ENCODE results near the gene IGFBP4. TPM values are rescaled to one million over a fixed set of nuclear protein-coding genes. Genes with fewer than 3 reads are reported as not detected.

The IGFBP4 gene
- total and polyA plus RNA-seq, 2 of the 4 experiments (the other 2 are of a cell fraction), result 308 to 1,187 TPM

DNA sequence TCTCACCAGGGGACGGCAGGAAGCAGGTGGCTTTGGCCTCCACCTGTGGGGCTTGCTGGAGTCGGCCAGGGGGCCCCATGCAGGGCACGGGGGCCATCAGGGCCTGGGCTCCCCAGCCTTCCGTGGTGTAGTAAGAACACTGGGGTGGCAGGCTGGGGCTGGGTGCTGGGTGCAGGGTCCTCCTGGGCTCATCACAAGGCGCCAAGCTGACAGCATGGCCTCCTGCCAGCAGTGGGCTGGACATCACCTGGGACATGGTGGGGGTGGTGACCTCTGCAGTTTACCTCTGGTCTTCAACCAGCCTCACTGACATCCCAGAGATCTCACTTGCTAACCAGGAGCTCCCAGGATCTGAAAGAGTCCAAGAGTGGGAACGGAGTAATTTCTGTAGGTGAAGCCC is 52.9 kb downstream of the IGFBP4 start:
- dilution Hi-C loops (cut with HindIII; ENCODE audit: low sequenced_read_pairs, unreplicated experiment), result no loop called here
- BruUV-seq (replicated peaks), result no TSS peak
- H3K9me3 ChIP-seq (ENCODE audit: control insufficient read depth, insufficient read depth, low read length), result no peaks in the 10 kb centered on the region
- no peak overlapping the region for H3K4me3 ChIP-seq (ENCODE audit: insufficient read depth, low read depth, low read length)
- H4K8ac ChIP-seq (ENCODE audit: low read depth in 2 of 2, low read length in 2 of 2), result no peak overlapping the region
- no peak overlapping the region for H3K27ac ChIP-seq (ENCODE audit: insufficient read depth, low read length)
- no peak overlapping the region for H3K18ac ChIP-seq (ENCODE audit: low read depth, low read length)
- no peak overlapping the region for H2AK9ac ChIP-seq (replicated peaks; ENCODE audit: low read depth, low read length, poor library complexity)
- ATAC-seq (ENCODE audit: low read depth) (no peak), DNase-seq (no peak)
- ChIA-PET CTCF (interaction anchor here (1.2 kb wide), 1 partner anchor 20 kb away, joined by 4 read pairs; no protein-coding TSS in a partner anchor), POLR2A (ENCODE audit: unreplicated experiment) (no interaction called here)
- no peak overlapping the region for H3K4ac ChIP-seq (ENCODE audit: low read depth, low read length)
- H3K4me2 ChIP-seq (ENCODE audit: low read depth, low read length), result no peak overlapping the region
- peak overlapping the region; percentile 41; the same call in 1 of the 2 replicates for H4K91ac ChIP-seq (ENCODE audit: insufficient read depth, low read depth, low read length)
- H3K36me3 ChIP-seq (ENCODE audit: control insufficient read depth, insufficient read depth, low read length), result no peaks in the 10 kb centered on the region
- H2BK120ac ChIP-seq (ENCODE audit: low read depth, low read length), result peak overlapping the region; percentile 19; the same call in 1 of the 2 replicates
- H4K20me1 ChIP-seq (ENCODE audit: insufficient read depth, low read length), result no peaks in the 10 kb centered on the region
- no peaks in the 10 kb centered on the region for H3K27me3 ChIP-seq (ENCODE audit: control insufficient read depth, insufficient read depth, low read length)
- peaks cover 16% of the 10 kb centered on the region for H3K9me1 ChIP-seq (ENCODE audit: insufficient read depth, low read length)
- TF ChIP-seq, protein P1, sequence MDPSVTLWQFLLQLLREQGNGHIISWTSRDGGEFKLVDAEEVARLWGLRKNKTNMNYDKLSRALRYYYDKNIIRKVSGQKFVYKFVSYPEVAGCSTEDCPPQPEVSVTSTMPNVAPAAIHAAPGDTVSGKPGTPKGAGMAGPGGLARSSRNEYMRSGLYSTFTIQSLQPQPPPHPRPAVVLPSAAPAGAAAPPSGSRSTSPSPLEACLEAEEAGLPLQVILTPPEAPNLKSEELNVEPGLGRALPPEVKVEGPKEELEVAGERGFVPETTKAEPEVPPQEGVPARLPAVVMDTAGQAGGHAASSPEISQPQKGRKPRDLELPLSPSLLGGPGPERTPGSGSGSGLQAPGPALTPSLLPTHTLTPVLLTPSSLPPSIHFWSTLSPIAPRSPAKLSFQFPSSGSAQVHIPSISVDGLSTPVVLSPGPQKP (IDR thresholded peaks at IDR 0.05; ENCODE audit: borderline replicate concordance, low read depth, low read length), result no peak
- TF ChIP-seq, protein P2, sequence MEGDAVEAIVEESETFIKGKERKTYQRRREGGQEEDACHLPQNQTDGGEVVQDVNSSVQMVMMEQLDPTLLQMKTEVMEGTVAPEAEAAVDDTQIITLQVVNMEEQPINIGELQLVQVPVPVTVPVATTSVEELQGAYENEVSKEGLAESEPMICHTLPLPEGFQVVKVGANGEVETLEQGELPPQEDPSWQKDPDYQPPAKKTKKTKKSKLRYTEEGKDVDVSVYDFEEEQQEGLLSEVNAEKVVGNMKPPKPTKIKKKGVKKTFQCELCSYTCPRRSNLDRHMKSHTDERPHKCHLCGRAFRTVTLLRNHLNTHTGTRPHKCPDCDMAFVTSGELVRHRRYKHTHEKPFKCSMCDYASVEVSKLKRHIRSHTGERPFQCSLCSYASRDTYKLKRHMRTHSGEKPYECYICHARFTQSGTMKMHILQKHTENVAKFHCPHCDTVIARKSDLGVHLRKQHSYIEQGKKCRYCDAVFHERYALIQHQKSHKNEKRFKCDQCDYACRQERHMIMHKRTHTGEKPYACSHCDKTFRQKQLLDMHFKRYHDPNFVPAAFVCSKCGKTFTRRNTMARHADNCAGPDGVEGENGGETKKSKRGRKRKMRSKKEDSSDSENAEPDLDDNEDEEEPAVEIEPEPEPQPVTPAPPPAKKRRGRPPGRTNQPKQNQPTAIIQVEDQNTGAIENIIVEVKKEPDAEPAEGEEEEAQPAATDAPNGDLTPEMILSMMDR (conservative IDR thresholded peaks at IDR 0.05; ENCODE audit: low read depth, low read length), result no peak
- no peak for TF ChIP-seq CEBPB (IDR thresholded peaks at IDR 0.05; ENCODE audit: low read depth, low read length)
- TF ChIP-seq SMC3 (IDR thresholded peaks at IDR 0.05; ENCODE audit: low read depth, low read length), result no peak
- no peak for TF ChIP-seq MAFK (IDR thresholded peaks at IDR 0.05; ENCODE audit: low read depth, low read length)
- no peak for TF ChIP-seq BHLHE40 (IDR thresholded peaks at IDR 0.05; ENCODE audit: low read depth, low read length)
- no peak for TF ChIP-seq MAZ (IDR thresholded peaks at IDR 0.05; ENCODE audit: borderline replicate concordance, low read depth, low read length)
- TF ChIP-seq NFE2L2 (IDR thresholded peaks at IDR 0.05; ENCODE audit: low read depth, low read length), result no peak
- no peak for TF ChIP-seq RAD21 (IDR thresholded peaks at IDR 0.05; ENCODE audit: low read length)
- TF ChIP-seq FOS (IDR thresholded peaks at IDR 0.05; ENCODE audit: low read depth, low read length), result no peak
- no peak for TF ChIP-seq RCOR1 (IDR thresholded peaks at IDR 0.05; ENCODE audit: insufficient replicate concordance, low read length)
- TF ChIP-seq MXI1 (IDR thresholded peaks at IDR 0.05; ENCODE audit: borderline replicate concordance, low read depth, low read length), result no peak
- TF ChIP-seq CHD1 (IDR thresholded peaks at IDR 0.05; ENCODE audit: low read depth, low read length), result no peak
- H3K14ac ChIP-seq (replicated peaks; ENCODE audit: low read depth, low read length), result no peak overlapping the region
- peak overlapping the region; percentile 26; the same call in 1 of the 2 replicates for H2BK20ac ChIP-seq (ENCODE audit: low read depth, low read length)
- H3K9ac ChIP-seq (ENCODE audit: low read depth, low read length), result no peak overlapping the region
- peaks cover 26% of the 10 kb centered on the region for H3K4me1 ChIP-seq (ENCODE audit: control insufficient read depth, insufficient read depth, low read length)
- intact Hi-C loops (cut with micrococcal nuclease), result no loop called here
- in situ Hi-C loops (cut with MboI; ENCODE audit: low sequenced_read_pairs), result no loop called here
- 0 out of 3 replicates have a peak overlapping the region, but pooled peaks have one; percentile 53 for H2BK15ac ChIP-seq (ENCODE audit: low read depth, low read length)
- peaks cover 0 to 6% of the 10 kb centered on the region in 2 experiments; a peak in 1 of 4 replicates for H3K79me1 ChIP-seq (ENCODE audit: low read depth in 1 of 2, low read length in 2 of 2)
- H3K23ac ChIP-seq (ENCODE audit: low read depth, low read length), result no peak overlapping the region
- H2AFZ ChIP-seq (replicated peaks; ENCODE audit: low read length, poor library complexity), result no peak overlapping the region
- H3K56ac ChIP-seq (ENCODE audit: extremely low read depth, insufficient read depth, low read length), result no peak overlapping the region
- H4K5ac ChIP-seq (ENCODE audit: low read depth, low read length), result no peak overlapping the region
- peak overlapping the region; percentile 78 for H2AK5ac ChIP-seq (ENCODE audit: low read depth, low read length)
- 80% methylated on average over 1 of the region's 6 CpGs; no CpG with 5 or more reads in 1 of the 2 experiments for WGBS, 2 experiments (ENCODE audit: extremely low coverage in 2 of 2, insufficient read length in 1 of 2)
- no peak overlapping the region for H2BK5ac ChIP-seq (ENCODE audit: low read depth, low read length, poor library complexity, severe bottlenecking)
